GM21381 (cell line): ENCODE data around the gene RARB.

Experiments used
- ATAC-seq: cut with Tn5 transposase; IDR thresholded peaks from one replicate; pipeline ENCODE4 v1.9.1; 2021; ENCODE audit warnings: mild to moderate bottlenecking, moderate library complexity; ENCODE audit not compliant: unreplicated experiment

The RARB gene

GRCh38 chr3:25427942-25428788 is at the start of gene RARB:
Gene RARB, plus strand, starts transcription at chr3:25428263. Its CDS starts 469 bp downstream, at chr3:25428732.
- no peak for ATAC-seq

- ATAC-seq = no peak
Observed at GRCh38 chr3:25378786-25379311, 49.2 kb upstream of the RARB start.

- no peak for ATAC-seq
Observed at GRCh38 chr3:25380222-25380739, 47.8 kb upstream of the RARB start.

GRCh38 chr3:25381083-25381482 is 47.0 kb upstream of the RARB start:
- no peak for ATAC-seq

GRCh38 chr3:25384471-25384870 is 43.6 kb upstream of the RARB start:
- no peak for ATAC-seq

GRCh38 chr3:25385807-25386460 is 42.1 kb upstream of the RARB start:
- ATAC-seq = no peak

- ATAC-seq = no peak
Observed at GRCh38 chr3:25386686-25387255, 41.3 kb upstream of the RARB start.

GRCh38 chr3:25390605-25391004 is 37.5 kb upstream of the RARB start:
- ATAC-seq = no peak

GRCh38 chr3:25396251-25396650 is 31.8 kb upstream of the RARB start:
- ATAC-seq = no peak

- ATAC-seq = no peak
Observed at GRCh38 chr3:25396686-25397085, 31.4 kb upstream of the RARB start.

- no peak for ATAC-seq
Observed at GRCh38 chr3:25397150-25397549, 30.9 kb upstream of the RARB start.

GRCh38 chr3:25400587-25400986 is 27.5 kb upstream of the RARB start:
- ATAC-seq = no peak

- ATAC-seq = no peak
Observed at GRCh38 chr3:25403968-25404367, 24.1 kb upstream of the RARB start.

- no peak for ATAC-seq
Observed at GRCh38 chr3:25404569-25404968, 23.5 kb upstream of the RARB start.

GRCh38 chr3:25405335-25405734 is 22.7 kb upstream of the RARB start:
- ATAC-seq = no peak

- no peak for ATAC-seq
Observed at GRCh38 chr3:25410703-25411102, 17.4 kb upstream of the RARB start.

- no peak for ATAC-seq
Observed at GRCh38 chr3:25412269-25412668, 15.8 kb upstream of the RARB start.

GRCh38 chr3:25416176-25416575 is 11.9 kb upstream of the RARB start:
- no peak for ATAC-seq

GRCh38 chr3:25418596-25418995 is 9.5 kb upstream of the RARB start:
- no peak for ATAC-seq

GRCh38 chr3:25419251-25419650 is 8.8 kb upstream of the RARB start:
- ATAC-seq = no peak

- no peak for ATAC-seq
Observed at GRCh38 chr3:25420147-25420546, 7.9 kb upstream of the RARB start.

- no peak for ATAC-seq
Observed at GRCh38 chr3:25420885-25421284, 7.2 kb upstream of the RARB start.
